ENCODE results near the gene SLIT3. TPM values are rescaled to one million over a fixed set of nuclear protein-coding genes. Genes with fewer than 3 reads are reported as not detected.

The SLIT3 gene
- total RNA-seq, 1 donor from 2014 or later: 3.1 TPM

- DNase-seq (ENCODE audit: low read depth): no peak
- no peak for TF ChIP-seq CTCF (conservative IDR thresholded peaks at IDR 0.05; ENCODE audit: low read depth, low read length)
- no peak overlapping the region for H3K4me3 ChIP-seq (ENCODE audit: low read depth, low read length)
Measured at GRCh38 chr5:169283887-169284286, 17.1 kb downstream of the SLIT3 start.

- TF ChIP-seq CTCF (conservative IDR thresholded peaks at IDR 0.05; ENCODE audit: low read depth, low read length): no peak
- no peak overlapping the region for H3K4me3 ChIP-seq (ENCODE audit: low read depth, low read length)
- no peak for DNase-seq (ENCODE audit: low read depth)
Measured at GRCh38 chr5:169281625-169282024, 19.3 kb downstream of the SLIT3 start.

- H3K4me3 ChIP-seq (ENCODE audit: low read depth, low read length): no peak overlapping the region
- no peak for TF ChIP-seq CTCF (conservative IDR thresholded peaks at IDR 0.05; ENCODE audit: low read depth, low read length)
- no peak for DNase-seq (ENCODE audit: low read depth)
Measured at GRCh38 chr5:169280696-169281095, 20.2 kb downstream of the SLIT3 start.

GRCh38 chr5:169280286-169280685 lies 20.7 kb downstream of the SLIT3 start:
- H3K4me3 ChIP-seq (ENCODE audit: low read depth, low read length): no peak overlapping the region
- TF ChIP-seq CTCF (conservative IDR thresholded peaks at IDR 0.05; ENCODE audit: low read depth, low read length): no peak
- no peak for DNase-seq (ENCODE audit: low read depth)

- no peak for TF ChIP-seq CTCF (conservative IDR thresholded peaks at IDR 0.05; ENCODE audit: low read depth, low read length)
- DNase-seq (ENCODE audit: low read depth): no peak
- no peak overlapping the region for H3K4me3 ChIP-seq (ENCODE audit: low read depth, low read length)
Measured at GRCh38 chr5:169279125-169279524, 21.8 kb downstream of the SLIT3 start.

- H3K4me3 ChIP-seq (ENCODE audit: low read depth, low read length): no peak overlapping the region
- no peak for TF ChIP-seq CTCF (conservative IDR thresholded peaks at IDR 0.05; ENCODE audit: low read depth, low read length)
- DNase-seq (ENCODE audit: low read depth): no peak
Measured at GRCh38 chr5:169273881-169274280, 27.1 kb downstream of the SLIT3 start.

- DNase-seq (ENCODE audit: low read depth): no peak
- no peak overlapping the region for H3K4me3 ChIP-seq (ENCODE audit: low read depth, low read length)
- TF ChIP-seq CTCF (conservative IDR thresholded peaks at IDR 0.05; ENCODE audit: low read depth, low read length): no peak
Measured at GRCh38 chr5:169273451-169273850, 27.5 kb downstream of the SLIT3 start.
